GM12801 (cell line): ENCODE results near the gene TNFSF15.

Source experiments
- CTCF ChIP-seq: IDR thresholded peaks from one replicate; pipeline ENCODE4 v1.5.1; 2011; ENCODE audit warnings: control low read depth; ENCODE audit not compliant: insufficient read length; ENCODE audit errors: extremely low read depth

Gene TNFSF15

GRCh38 chr9:114849450-114849849 is 43.6 kb upstream of the TNFSF15 start:
- TF ChIP-seq CTCF = no peak

GRCh38 chr9:114847492-114848417 is 41.9 kb upstream of the TNFSF15 start:
- no peak for TF ChIP-seq CTCF

GRCh38 chr9:114845373-114845772 is 39.5 kb upstream of the TNFSF15 start:
- no peak for TF ChIP-seq CTCF

- no peak for TF ChIP-seq CTCF
These were observed 38.9 kb upstream of the TNFSF15 start for GRCh38 chr9:114844766-114845165.

- no peak for TF ChIP-seq CTCF
These were observed 32.1 kb upstream of the TNFSF15 start for GRCh38 chr9:114837923-114838322.

- no peak for TF ChIP-seq CTCF
These were observed 30.9 kb upstream of the TNFSF15 start for GRCh38 chr9:114836769-114837168.

GRCh38 chr9:114834386-114834785 is 28.5 kb upstream of the TNFSF15 start:
- TF ChIP-seq CTCF = no peak
